Erythroblast (primary cell): Measurements from ENCODE around the gene PRMT1.

Source experiments
- GATA1 ChIP-seq: IDR thresholded peaks from 2 replicates; pipeline ENCODE4 v1.6.1; 2011; ENCODE audit warnings: low read depth, mild to moderate bottlenecking, control low read depth, low read length, moderate library complexity
- POLR2A ChIP-seq: IDR thresholded peaks from 2 replicates; pipeline ENCODE4 v1.6.1; 2011; ENCODE audit warnings: mild to moderate bottlenecking, low read length

DNA sequence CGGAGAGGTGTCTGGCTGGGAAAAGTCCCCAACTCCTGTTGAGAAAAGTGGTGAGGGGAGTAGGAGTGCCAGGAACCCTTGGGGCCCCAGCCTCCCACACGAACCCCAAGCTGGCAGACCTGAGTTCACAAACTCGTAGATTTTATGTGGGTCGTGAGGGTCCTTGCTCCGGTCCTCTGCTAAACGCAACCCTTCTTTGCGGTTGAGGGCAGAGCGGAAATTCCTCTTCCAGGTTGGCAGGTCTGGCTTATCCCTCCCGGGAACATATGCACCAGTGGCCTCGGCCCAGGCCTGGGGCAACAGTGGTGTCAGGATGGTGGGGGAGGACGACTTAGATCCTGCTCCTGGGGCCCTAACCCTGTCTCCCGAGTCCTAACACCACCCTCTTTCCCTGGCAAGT is 13.8 kb upstream of the PRMT1 start:
- TF ChIP-seq POLR2A (no peak), GATA1 (no peak)
